Thyroid gland (tissue), 4 donors: ENCODE data around the gene RNF215. TPM values are rescaled to one million over a fixed set of nuclear protein-coding genes. Genes with fewer than 3 reads are reported as not detected.

ENCODE experiments used
- DNase-seq, 2 donors: peaks; one replicate each; pipeline ENCODE4 v3.0.0-alpha.2; 2019
- H3K27ac ChIP-seq, 3 donors: fragments of 200-600 bp; sonication (generic); 1 replicate in 2 of 3; 2 replicates in 1 of 3; pipeline ENCODE4 v1.5.1; 2016 to 2019; ENCODE audit warnings: mild to moderate bottlenecking in 1 of 3, moderate library complexity in 1 of 3
- H3K27me3 ChIP-seq: fragments of 200-600 bp; sonication (generic); one replicate; pipeline ENCODE4 v1.5.1; 2019
- H3K36me3 ChIP-seq, 2 donors: fragments of 200-600 bp; sonication (generic); one replicate each; pipeline ENCODE4 v1.5.1; 2016 to 2019
- H3K4me1 ChIP-seq, 2 donors: fragments of 200-600 bp; sonication (generic); one replicate each; pipeline ENCODE4 v1.5.1; 2017 to 2019
- H3K4me3 ChIP-seq, 3 donors: fragments of 200-600 bp; sonication (generic); replicated peaks in 1 of 3; 1 replicate in 2 of 3; 2 replicates in 1 of 3; pipeline ENCODE4 v1.5.1; 2016; ENCODE audit warnings: mild to moderate bottlenecking in 1 of 3
- H3K9me3 ChIP-seq: fragments of 200-600 bp; sonication (generic); one replicate; pipeline ENCODE4 v1.5.1; 2017
- CTCF ChIP-seq, 6 experiments: fragments of 200-600 bp in 3 of 6; fragments of 450-650 bp in 3 of 6; sonication (generic) in 3 of 6; IDR thresholded peaks; one replicate each; pipeline ENCODE4 v1.5.1; 2016 to 2019; ENCODE audit warnings: antibody characterized with exemption in 6 of 6, mild to moderate bottlenecking in 2 of 6, inconsistent platforms in 1 of 6, moderate library complexity in 1 of 6
- POLR2A ChIP-seq, 2 donors: fragments of 450-650 bp; IDR thresholded peaks; one replicate each; pipeline ENCODE4 v1.6.1; 2017; ENCODE audit warnings: antibody characterized with exemption in 2 of 2, mild to moderate bottlenecking in 2 of 2, moderate library complexity in 1 of 2
- WGBS, 2 donors: methylation state at CpG; one replicate each; pipeline ENCODE4 v1.1.5; 2017; 5-methylcytosine and 5-hydroxymethylcytosine counted together
- intact Hi-C: fragments of 100-400 bp; cut with DNase I; formaldehyde crosslinking; loops from one replicate; pipeline ENCODE4 v1.15.1; 2023
- total RNA-seq, 4 donors: library from RNA; depleted of rRNA; stranded (reverse); fragments of >200 nt; gene quantifications; one replicate each; pipeline ENCODE4 v1.2.3, GENCODE V29; 2016

RNF215 gene
- total RNA-seq, 4 donors from 2014 or later = 14.8 to 25.5 (median 18.8) TPM

DNA sequence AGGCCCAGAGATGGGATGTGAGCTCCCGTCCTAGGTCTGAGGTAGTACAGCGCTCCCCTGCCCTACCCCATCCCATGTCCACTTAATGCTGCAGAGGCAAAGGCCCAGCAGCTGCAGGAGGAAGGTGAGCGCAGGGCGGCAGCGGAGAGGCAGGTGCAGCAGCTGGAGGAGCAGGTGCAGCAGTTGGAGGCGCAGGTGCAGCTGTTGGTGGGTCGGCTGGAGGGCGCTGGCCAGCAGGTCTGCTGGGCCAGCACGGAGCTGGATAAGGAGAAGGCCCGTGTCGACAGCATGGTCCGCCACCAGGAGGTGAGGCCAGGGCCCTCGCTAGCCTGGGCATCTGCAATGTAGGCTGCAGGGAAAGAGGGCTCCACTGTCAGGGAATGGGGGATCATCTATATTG lies 15.2 kb downstream of the RNF215 start:
- WGBS, 2 donors = 84 to 90% methylated on average over 9 to 13 of the region's 13 CpGs
- no peaks in the 10 kb centered on the region for H3K27me3 ChIP-seq
- TF ChIP-seq CTCF (IDR thresholded peaks at IDR 0.05) = no peak
- no peak for TF ChIP-seq POLR2A (IDR thresholded peaks at IDR 0.05)
- no peaks in the 10 kb centered on the region for H3K4me1 ChIP-seq
- no peak overlapping the region for H3K4me3 ChIP-seq
- intact Hi-C loops = no loop called here
- H3K27ac ChIP-seq = no peak overlapping the region
- no peaks in the 10 kb centered on the region for H3K9me3 ChIP-seq
- no peaks in the 10 kb centered on the region for H3K36me3 ChIP-seq
- DNase-seq = no peak

DNA sequence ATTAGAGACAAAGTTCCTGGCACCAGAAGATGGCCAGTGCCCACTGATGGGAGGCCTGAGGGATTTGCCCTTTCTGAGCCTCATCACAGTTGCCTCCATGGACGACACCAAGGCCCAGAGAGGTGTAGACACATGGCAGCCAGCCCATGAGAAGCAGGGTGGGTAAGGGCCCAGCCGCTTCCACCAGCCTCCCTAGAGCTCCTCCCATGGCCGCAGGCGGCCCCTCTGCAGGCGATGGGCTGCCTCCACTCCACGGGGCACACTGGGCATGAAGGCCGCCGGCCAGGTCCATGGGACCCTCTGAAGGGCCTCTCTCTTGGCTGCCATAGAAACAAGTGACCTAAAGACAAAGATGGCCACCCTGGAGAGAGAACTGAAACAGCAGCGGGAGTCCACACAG lies 15.9 kb downstream of the RNF215 start:
- DNase-seq = no peak
- no peak for TF ChIP-seq CTCF (IDR thresholded peaks at IDR 0.05)
- no peak for TF ChIP-seq POLR2A (IDR thresholded peaks at IDR 0.05)
- intact Hi-C loops = no loop called here
- H3K27me3 ChIP-seq = no peaks in the 10 kb centered on the region
- H3K4me1 ChIP-seq = no peaks in the 10 kb centered on the region
- H3K36me3 ChIP-seq = no peaks in the 10 kb centered on the region
- H3K4me3 ChIP-seq = no peak overlapping the region
- no peaks in the 10 kb centered on the region for H3K9me3 ChIP-seq
- no peak overlapping the region for H3K27ac ChIP-seq
- WGBS, 2 donors = 80 to 86% methylated on average over 2 to 6 of the region's 9 CpGs

GRCh38 chr22:30370641-30371230 lies 16.5 kb downstream of the RNF215 start:
- Histone ChIP-seq H3K27me3 (no peaks in the 10 kb centered on the region), H3K36me3 (no peaks in the 10 kb centered on the region), H3K4me1 (no peaks in the 10 kb centered on the region), H3K9me3 (no peaks in the 10 kb centered on the region), H3K27ac (no peak overlapping the region), H3K4me3 (no peak overlapping the region)
- no peak for TF ChIP-seq POLR2A (IDR thresholded peaks at IDR 0.05)
- no peak for TF ChIP-seq CTCF (IDR thresholded peaks at IDR 0.05)
- no peak for DNase-seq
- intact Hi-C loops = no loop called here
- WGBS, 2 donors = 76 to 82% methylated on average over 18 to 19 of the region's 19 CpGs

DNA sequence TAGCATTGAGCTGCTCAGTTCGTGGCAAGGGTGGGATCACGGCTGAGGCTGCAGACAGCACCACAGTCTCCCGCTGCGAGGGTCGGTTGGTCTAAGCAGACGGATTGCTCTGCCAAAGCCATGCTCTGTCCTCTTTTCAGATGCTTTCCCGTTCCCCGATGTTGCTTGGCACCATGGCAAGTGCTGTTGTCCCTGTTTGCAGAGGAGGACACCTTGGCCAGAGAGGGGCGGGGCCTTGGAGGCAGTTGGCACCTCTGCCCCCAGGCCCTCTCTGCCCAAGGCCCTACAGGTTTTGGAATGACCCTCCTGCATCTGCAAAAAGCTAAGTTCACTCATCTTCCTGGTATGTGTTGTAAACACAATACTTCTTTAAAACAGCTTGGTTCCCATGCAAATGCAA lies 18.8 kb downstream of the RNF215 start:
- Histone ChIP-seq H3K4me1 (no peaks in the 10 kb centered on the region), H3K27me3 (no peaks in the 10 kb centered on the region), H3K27ac (no peak overlapping the region), H3K4me3 (no peak overlapping the region), H3K36me3 (no peaks in the 10 kb centered on the region), H3K9me3 (no peaks in the 10 kb centered on the region)
- no peak for DNase-seq
- TF ChIP-seq POLR2A (IDR thresholded peaks at IDR 0.05) (no peak), CTCF (IDR thresholded peaks at IDR 0.05) (no peak)
- intact Hi-C loops = no loop called here
- 86 to 91% methylated on average over 9 of the region's 9 CpGs for WGBS, 2 donors

DNA sequence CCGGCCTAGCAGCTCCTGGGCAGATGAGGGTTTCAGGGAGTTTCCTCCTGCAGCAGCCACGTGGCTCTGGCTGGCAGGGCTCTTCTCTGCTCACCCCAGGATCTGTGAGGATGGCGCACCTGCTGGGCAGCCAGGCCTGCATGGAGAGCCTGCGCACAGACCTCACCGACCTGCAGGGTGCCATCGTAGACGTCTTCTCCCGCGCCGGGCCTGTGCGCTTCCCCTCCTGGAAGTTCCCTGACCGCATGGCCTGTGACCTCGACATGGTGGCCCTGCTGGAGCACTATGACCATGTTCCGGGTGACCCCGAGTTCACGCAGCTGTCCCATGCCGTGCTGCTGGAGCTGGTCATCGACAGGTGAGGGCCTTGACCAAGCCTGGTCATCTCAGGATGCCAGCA lies 21.3 kb downstream of the RNF215 start:
- Histone ChIP-seq H3K9me3 (no peaks in the 10 kb centered on the region), H3K4me3 (no peak overlapping the region), H3K4me1 (no peaks in the 10 kb centered on the region), H3K27ac (no peak overlapping the region), H3K36me3 (no peaks in the 10 kb centered on the region), H3K27me3 (no peaks in the 10 kb centered on the region)
- WGBS, 2 donors = 95 to 98% methylated on average over 7 to 15 of the region's 18 CpGs
- intact Hi-C loops = no loop called here
- no peak for DNase-seq
- TF ChIP-seq POLR2A (IDR thresholded peaks at IDR 0.05) (no peak), CTCF (IDR thresholded peaks at IDR 0.05) (no peak)
